IgD-negative memory B cell (primary cell): ENCODE measurements around the gene KISS1R. TPM values are rescaled to one million over a fixed set of nuclear protein-coding genes. Genes with fewer than 3 reads are reported as not detected.
A peak's percentile ranks its signal among the peaks of the same experiment; 100 is the strongest.

Experiments used
- H3K27ac Mint-ChIP-seq, 3 donors: one replicate each; pipeline ENCODE4 v1.8.0; 2020 to 2022; ENCODE audit warnings: mild to moderate bottlenecking in 3 of 3, mixed read lengths in 3 of 3, moderate library complexity in 1 of 3
- H3K27me3 Mint-ChIP-seq: one replicate; pipeline ENCODE4 v1.8.0; 2021; ENCODE audit warnings: mixed read lengths
- H3K36me3 Mint-ChIP-seq: one replicate; pipeline ENCODE4 v1.8.0; 2020; ENCODE audit warnings: mild to moderate bottlenecking, mixed read lengths
- H3K4me1 Mint-ChIP-seq, 3 donors: one replicate each; pipeline ENCODE4 v1.8.0; 2020 to 2022; ENCODE audit warnings: mixed read lengths in 3 of 3, mild to moderate bottlenecking in 1 of 3
- H3K4me3 Mint-ChIP-seq, 4 donors: one replicate each; pipeline ENCODE4 v1.8.0; 2020 to 2022; ENCODE audit warnings: mild to moderate bottlenecking in 4 of 4, mixed read lengths in 4 of 4, moderate library complexity in 3 of 4
- H3K9me3 Mint-ChIP-seq, 3 donors: one replicate each; pipeline ENCODE4 v1.8.0; 2020 to 2021; ENCODE audit warnings: mixed read lengths in 3 of 3, mild to moderate bottlenecking in 1 of 3
- polyA plus RNA-seq: library from polyadenylated mRNA; unstranded; fragments of 300-500 nt; fragmentation: Illumina TruSeq; gene quantifications from one replicate; pipeline ENCODE4 v1.2.3, GENCODE V29; 2021

The KISS1R gene
- polyA plus RNA-seq, 1 donor from 2014 or later = 3.9 TPM

- peaks cover 4 to 10% (median 7%) of the 10 kb centered on the region in 3 donors for H3K4me1 Mint-ChIP-seq
- peak overlapping the region in 1 of 3 donors; percentile 88 for H3K27ac Mint-ChIP-seq
- H3K9me3 Mint-ChIP-seq = no peaks in the 10 kb centered on the region
- peak overlapping the region in 1 of 4 donors; percentile 63 for H3K4me3 Mint-ChIP-seq
- no peaks in the 10 kb centered on the region for H3K27me3 Mint-ChIP-seq
- peaks cover 2% of the 10 kb centered on the region for H3K36me3 Mint-ChIP-seq
These were observed 12.2 kb downstream of the KISS1R start for GRCh38 chr19:929203-929890.

- Mint-ChIP-seq H3K36me3 (peaks cover 2% of the 10 kb centered on the region), H3K27me3 (no peaks in the 10 kb centered on the region), H3K9me3 (no peaks in the 10 kb centered on the region), H3K4me3 (peak overlapping the region in 1 of 4 donors; percentile 55), H3K27ac (peak overlapping the region in 1 of 3 donors; percentile 84), H3K4me1 (peaks cover 4 to 10% (median 7%) of the 10 kb centered on the region in 3 donors)
These were observed 12.7 kb downstream of the KISS1R start for GRCh38 chr19:929891-930258.

GRCh38 chr19:931860-932647 is 14.9 kb downstream of the KISS1R start:
- peak overlapping the region in 2 of 4 donors; percentile 62 to 81 for H3K4me3 Mint-ChIP-seq
- peaks cover 2% of the 10 kb centered on the region for H3K36me3 Mint-ChIP-seq
- H3K4me1 Mint-ChIP-seq = peaks cover 5 to 11% (median 7%) of the 10 kb centered on the region in 3 donors
- no peaks in the 10 kb centered on the region for H3K27me3 Mint-ChIP-seq
- H3K9me3 Mint-ChIP-seq = no peaks in the 10 kb centered on the region
- peak overlapping the region in 2 of 3 donors; percentile 78 to 87 for H3K27ac Mint-ChIP-seq

GRCh38 chr19:932648-933552 is 15.8 kb downstream of the KISS1R start:
- peak overlapping the region; percentile 65 to 96 (median 83) for H3K4me3 Mint-ChIP-seq
- peaks cover 0 to 2% (median 0%) of the 10 kb centered on the region in 3 donors for H3K9me3 Mint-ChIP-seq
- H3K27ac Mint-ChIP-seq = peak overlapping the region; percentile 91 to 97 (median 91)
- peaks cover 10 to 15% (median 10%) of the 10 kb centered on the region in 3 donors for H3K4me1 Mint-ChIP-seq
- no peaks in the 10 kb centered on the region for H3K27me3 Mint-ChIP-seq
- H3K36me3 Mint-ChIP-seq = peaks cover 7% of the 10 kb centered on the region

GRCh38 chr19:933553-933882 is 16.4 kb downstream of the KISS1R start:
- Mint-ChIP-seq H3K36me3 (peaks cover 9% of the 10 kb centered on the region), H3K27me3 (no peaks in the 10 kb centered on the region), H3K9me3 (peaks cover 0 to 2% (median 0%) of the 10 kb centered on the region in 3 donors), H3K4me1 (peaks cover 10 to 17% (median 12%) of the 10 kb centered on the region in 3 donors), H3K27ac (peak overlapping the region in 1 of 3 donors; percentile 91), H3K4me3 (peak overlapping the region in 1 of 4 donors; percentile 27)

- peaks cover 0 to 2% (median 0%) of the 10 kb centered on the region in 3 donors for H3K9me3 Mint-ChIP-seq
- peaks cover 9% of the 10 kb centered on the region for H3K36me3 Mint-ChIP-seq
These were observed 17.2 kb downstream of the KISS1R start for GRCh38 chr19:934197-934840.

GRCh38 chr19:934865-935479 is 17.8 kb downstream of the KISS1R start:
- Mint-ChIP-seq H3K27me3 (no peaks in the 10 kb centered on the region), H3K4me3 (peak overlapping the region in 1 of 4 donors; percentile 17), H3K4me1 (peaks cover 11 to 19% (median 19%) of the 10 kb centered on the region in 3 donors), H3K9me3 (peaks cover 0 to 2% (median 0%) of the 10 kb centered on the region in 3 donors), H3K36me3 (peaks cover 9% of the 10 kb centered on the region), H3K27ac (peak overlapping the region in 1 of 3 donors; percentile 87)

More at GRCh38 chr19:934197-934840, 17.2 kb downstream of the KISS1R start:
- H3K27ac Mint-ChIP-seq = peak overlapping the region in 1 of 3 donors; percentile 87
- peaks cover 10 to 18% (median 13%) of the 10 kb centered on the region in 3 donors for H3K4me1 Mint-ChIP-seq
- H3K27me3 Mint-ChIP-seq = no peaks in the 10 kb centered on the region
- peak overlapping the region in 1 of 4 donors; percentile 57 for H3K4me3 Mint-ChIP-seq

GRCh38 chr19:936175-936546 is 19.0 kb downstream of the KISS1R start:
- H3K4me1 Mint-ChIP-seq = peaks cover 15 to 24% (median 23%) of the 10 kb centered on the region in 3 donors

GRCh38 chr19:937259-937694 is 20.1 kb downstream of the KISS1R start:
- Mint-ChIP-seq H3K9me3 (peaks cover 0 to 2% (median 0%) of the 10 kb centered on the region in 3 donors), H3K4me1 (peaks cover 15 to 27% (median 26%) of the 10 kb centered on the region in 3 donors), H3K27ac (peak overlapping the region; percentile 93 to 95 (median 94)), H3K4me3 (peak overlapping the region; percentile 34 to 78 (median 60)), H3K27me3 (no peaks in the 10 kb centered on the region), H3K36me3 (peaks cover 6% of the 10 kb centered on the region)

More at GRCh38 chr19:936175-936546, 19.0 kb downstream of the KISS1R start:
- Mint-ChIP-seq H3K27ac (peak overlapping the region; percentile 13 to 87 (median 31)), H3K9me3 (peaks cover 0 to 2% (median 0%) of the 10 kb centered on the region in 3 donors), H3K27me3 (no peaks in the 10 kb centered on the region), H3K4me3 (no peak overlapping the region), H3K36me3 (peaks cover 6% of the 10 kb centered on the region)

GRCh38 chr19:938233-938923 is 21.2 kb downstream of the KISS1R start:
- peak overlapping the region in 3 of 4 donors; percentile 8 to 74 (median 32) for H3K4me3 Mint-ChIP-seq

GRCh38 chr19:939439-939838 is 22.3 kb downstream of the KISS1R start:
- peak overlapping the region in 2 of 3 donors; percentile 63 to 87 for H3K27ac Mint-ChIP-seq
- no peaks in the 10 kb centered on the region for H3K27me3 Mint-ChIP-seq
- peaks cover 11 to 23% (median 23%) of the 10 kb centered on the region in 3 donors for H3K4me1 Mint-ChIP-seq
- peak overlapping the region in 3 of 4 donors; percentile 32 to 84 (median 47) for H3K4me3 Mint-ChIP-seq
- H3K36me3 Mint-ChIP-seq = peaks cover 6% of the 10 kb centered on the region
- peaks cover 0 to 2% (median 0%) of the 10 kb centered on the region in 3 donors for H3K9me3 Mint-ChIP-seq

More at GRCh38 chr19:938233-938923, 21.2 kb downstream of the KISS1R start:
- no peaks in the 10 kb centered on the region for H3K27me3 Mint-ChIP-seq
- H3K36me3 Mint-ChIP-seq = peaks cover 6% of the 10 kb centered on the region
- H3K4me1 Mint-ChIP-seq = peaks cover 11 to 23% (median 23%) of the 10 kb centered on the region in 3 donors
- H3K27ac Mint-ChIP-seq = peak overlapping the region; percentile 23 to 94 (median 93)
- peaks cover 0 to 2% (median 0%) of the 10 kb centered on the region in 3 donors for H3K9me3 Mint-ChIP-seq

- H3K4me3 Mint-ChIP-seq = peak overlapping the region; percentile 70 to 90 (median 83)
- no peaks in the 10 kb centered on the region for H3K27me3 Mint-ChIP-seq
- H3K4me1 Mint-ChIP-seq = peaks cover 11 to 24% (median 23%) of the 10 kb centered on the region in 3 donors
- H3K36me3 Mint-ChIP-seq = peaks cover 6% of the 10 kb centered on the region
- peaks cover 0 to 2% (median 0%) of the 10 kb centered on the region in 3 donors for H3K9me3 Mint-ChIP-seq
- H3K27ac Mint-ChIP-seq = peak overlapping the region; percentile 67 to 88 (median 87)
These were observed 22.8 kb downstream of the KISS1R start for GRCh38 chr19:939922-940321.
